H1 (cell line): ENCODE data around the gene STRA8.
"Not testable (repeated sequence)": the region's sequence is repeated elsewhere in the genome, so short reads cannot be mapped to it uniquely, and the experiment has no call there.

ENCODE experiments used
- BCL11A ChIP-seq, 2 experiments: IDR thresholded peaks; one replicate each; pipeline ENCODE4 v1.6.1; 2011; ENCODE audit warnings: low read depth in 2 of 2, low read length in 2 of 2, mild to moderate bottlenecking in 2 of 2
- CHD1 ChIP-seq: IDR thresholded peaks from 2 replicates; pipeline ENCODE4 v1.6.1; 2012; ENCODE audit warnings: low read depth, low read length, improper control_type of control experiment
- CREB1 ChIP-seq: IDR thresholded peaks from 2 replicates; pipeline ENCODE4 v1.6.1; 2012; ENCODE audit warnings: inconsistent platforms
- CTCF ChIP-seq, 3 experiments: IDR thresholded peaks; 1 replicate in 2 of 3; 2 replicates in 1 of 3; pipeline versions ENCODE4 v1.5.1 to v1.6.1; 2011; ENCODE audit warnings: low read length in 3 of 3, mild to moderate bottlenecking in 3 of 3, inconsistent platforms in 2 of 3, low read depth in 1 of 3, moderate library complexity in 1 of 3; ENCODE audit not compliant: insufficient read depth in 1 of 3; ENCODE audit errors: control extremely low read depth in 1 of 3
- EGR1 ChIP-seq: IDR thresholded peaks from 2 replicates; pipeline ENCODE4 v1.6.1; 2011; ENCODE audit warnings: low read depth, low read length, borderline replicate concordance
- EZH2 ChIP-seq: fragments of 200-600 bp; sonication (generic); IDR thresholded peaks from 2 replicates; pipeline ENCODE4 v1.7.1; 2012; ENCODE audit warnings: low read depth, mild to moderate bottlenecking, moderate library complexity, low read length, inconsistent platforms; ENCODE audit not compliant: severe bottlenecking
- FOSL1 ChIP-seq: IDR thresholded peaks from 2 replicates; pipeline ENCODE4 v1.6.1; 2011; ENCODE audit warnings: mild to moderate bottlenecking, low read depth, low read length, moderate library complexity; ENCODE audit not compliant: insufficient read depth
- POLR2A ChIP-seq, 2 experiments: IDR thresholded peaks; 1 replicate in 1 of 2; 2 replicates in 1 of 2; pipeline ENCODE4 v1.6.1; 2011; ENCODE audit warnings: low read depth in 2 of 2, low read length in 2 of 2, mild to moderate bottlenecking in 2 of 2; ENCODE audit errors: control extremely low read depth in 1 of 2
- POLR2AphosphoS5 ChIP-seq: IDR thresholded peaks from 2 replicates; pipeline ENCODE4 v1.6.1; 2011; ENCODE audit warnings: low read depth, low read length
- RNF2 ChIP-seq: fragments of 200-900, 300-1000 bp; sonication (generic); IDR thresholded peaks from 2 replicates; pipeline ENCODE4 v1.7.1; 2016; ENCODE audit warnings: borderline replicate concordance, low read depth, mild to moderate bottlenecking, antibody characterized with exemption, low read length; ENCODE audit not compliant: poor library complexity, severe bottlenecking; ENCODE audit errors: missing control alignments
- SRF ChIP-seq: IDR thresholded peaks from 2 replicates; pipeline ENCODE4 v1.6.1; 2011; ENCODE audit warnings: mild to moderate bottlenecking, low read depth, low read length, moderate library complexity
- TCF12 ChIP-seq: IDR thresholded peaks from 2 replicates; pipeline ENCODE4 v1.6.1; 2011; ENCODE audit warnings: low read depth, mild to moderate bottlenecking, low read length
- USF2 ChIP-seq: IDR thresholded peaks from 2 replicates; pipeline ENCODE4 v1.6.1; 2011; ENCODE audit warnings: low read length, improper control_type of control experiment
- TF ChIP-seq, protein P1 (sequence below): IDR thresholded peaks from 2 replicates; pipeline ENCODE4 v1.6.1; 2012; ENCODE audit warnings: inconsistent platforms

GRCh38 chr7:135211946-135212685, 21.5 kb upstream of the STRA8 start:
- TF ChIP-seq EGR1; RNF2; SRF; POLR2A (IDR thresholded peaks at IDR 0.05; ENCODE audit: control extremely low read depth in 1 of 2, low read depth in 2 of 2, low read length in 2 of 2); EZH2; POLR2AphosphoS5; USF2; CTCF (IDR thresholded peaks at IDR 0.05; ENCODE audit: control extremely low read depth in 1 of 3, insufficient read depth in 1 of 3, low read depth in 1 of 3, low read length in 3 of 3); CHD1; FOSL1; CREB1; BCL11A (IDR thresholded peaks at IDR 0.05; ENCODE audit: low read depth in 2 of 2, low read length in 2 of 2); TCF12: not testable (repeated sequence)
- TF ChIP-seq, protein P1, sequence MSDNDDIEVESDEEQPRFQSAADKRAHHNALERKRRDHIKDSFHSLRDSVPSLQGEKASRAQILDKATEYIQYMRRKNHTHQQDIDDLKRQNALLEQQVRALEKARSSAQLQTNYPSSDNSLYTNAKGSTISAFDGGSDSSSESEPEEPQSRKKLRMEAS = not testable (repeated sequence)
